Measurements from ENCODE around the gene FYCO1.
A peak's percentile ranks its signal among the peaks of the same experiment; 100 is the strongest.

Gene FYCO1

GRCh38 chr3:45937206-45938042, 58.2 kb downstream of the FYCO1 start:
- H3K23ac ChIP-seq (ENCODE audit: low read length in 2 of 2) = peak overlapping the region in 1 of 2 experiments; percentile 30
- H3K36me3 ChIP-seq (ENCODE audit: control insufficient read depth in 1 of 2, insufficient read depth in 2 of 2, low read depth in 1 of 2, low read length in 2 of 2) = peaks cover 27 to 54% of the 10 kb centered on the region in 2 experiments
- no peak overlapping the region for H2AK5ac ChIP-seq (ENCODE audit: low read length, severe bottlenecking)
- H3K9ac ChIP-seq (ENCODE audit: low read length) = no peak overlapping the region
- no peaks in the 10 kb centered on the region for H3K27me3 ChIP-seq (ENCODE audit: control insufficient read depth in 1 of 2, insufficient read depth in 1 of 2, low read length in 2 of 2)
- DNase-seq = no peak
- H3K27ac ChIP-seq (ENCODE audit: low read length, poor library complexity, severe bottlenecking) = no peak overlapping the region
- no peak overlapping the region for H2BK15ac ChIP-seq (ENCODE audit: low read depth, poor library complexity, severe bottlenecking)
- no peak overlapping the region for H2AFZ ChIP-seq (ENCODE audit: low read depth, low read length)
- no peaks in the 10 kb centered on the region for H3K4me1 ChIP-seq (ENCODE audit: control insufficient read depth, insufficient read depth, low read depth, low read length)
- H3K79me1 ChIP-seq (replicated peaks; ENCODE audit: low read length, poor library complexity, severe bottlenecking) = no peaks in the 10 kb centered on the region
- no peaks in the 10 kb centered on the region for H3K9me3 ChIP-seq (ENCODE audit: control insufficient read depth, low read length)
- no peak overlapping the region for H2BK5ac ChIP-seq (ENCODE audit: low read depth, low read length, poor library complexity, severe bottlenecking)
- H3K4me2 ChIP-seq (ENCODE audit: low read length, poor library complexity, severe bottlenecking) = no peak overlapping the region
- 88% methylated on average over 7 of the region's 8 CpGs for WGBS
- no peak overlapping the region for H4K8ac ChIP-seq (ENCODE audit: low read length)
- H4K91ac ChIP-seq (ENCODE audit: low read length) = no peak overlapping the region
- H3K18ac ChIP-seq (ENCODE audit: low read depth in 1 of 2, low read length in 2 of 2) = no peak overlapping the region
- H3K4me3 ChIP-seq (ENCODE audit: insufficient read depth in 1 of 2, low read depth in 1 of 2, low read length in 2 of 2) = no peak overlapping the region
- H3K4ac ChIP-seq (ENCODE audit: low read depth in 1 of 2, low read length in 2 of 2) = no peak overlapping the region
- H2BK120ac ChIP-seq (ENCODE audit: low read depth, low read length) = no peak overlapping the region
- H2BK12ac ChIP-seq (ENCODE audit: low read length in 2 of 2) = no peak overlapping the region
- H3K14ac ChIP-seq (ENCODE audit: low read length in 2 of 2) = no peak overlapping the region

GRCh38 chr3:45936261-45936660, 59.4 kb downstream of the FYCO1 start:
- H2AK5ac ChIP-seq (ENCODE audit: low read length, severe bottlenecking) = no peak overlapping the region
- H3K36me3 ChIP-seq (ENCODE audit: control insufficient read depth in 1 of 2, insufficient read depth in 2 of 2, low read depth in 1 of 2, low read length in 2 of 2) = peaks cover 32 to 66% of the 10 kb centered on the region in 2 experiments
- H2BK15ac ChIP-seq (ENCODE audit: low read depth, poor library complexity, severe bottlenecking) = no peak overlapping the region
- H3K4ac ChIP-seq (ENCODE audit: low read depth in 1 of 2, low read length in 2 of 2) = no peak overlapping the region
- no peak overlapping the region for H2BK120ac ChIP-seq (ENCODE audit: low read depth, low read length)
- no peaks in the 10 kb centered on the region for H3K79me1 ChIP-seq (replicated peaks; ENCODE audit: low read length, poor library complexity, severe bottlenecking)
- H3K9ac ChIP-seq (ENCODE audit: low read length) = no peak overlapping the region
- H3K27ac ChIP-seq (ENCODE audit: low read length, poor library complexity, severe bottlenecking) = no peak overlapping the region
- no peaks in the 10 kb centered on the region for H3K4me1 ChIP-seq (ENCODE audit: control insufficient read depth, insufficient read depth, low read depth, low read length)
- no peak overlapping the region for H2AFZ ChIP-seq (ENCODE audit: low read depth, low read length)
- no peak overlapping the region for H3K18ac ChIP-seq (ENCODE audit: low read depth in 1 of 2, low read length in 2 of 2)
- no peak overlapping the region for H4K91ac ChIP-seq (ENCODE audit: low read length)
- WGBS = 93% methylated on average over 9 of the region's 9 CpGs
- no peak for DNase-seq
- H3K23ac ChIP-seq (ENCODE audit: low read length in 2 of 2) = no peak overlapping the region
- no peak overlapping the region for H2BK5ac ChIP-seq (ENCODE audit: low read depth, low read length, poor library complexity, severe bottlenecking)
- no peak overlapping the region for H3K4me3 ChIP-seq (ENCODE audit: insufficient read depth in 1 of 2, low read depth in 1 of 2, low read length in 2 of 2)
- H3K27me3 ChIP-seq (ENCODE audit: control insufficient read depth in 1 of 2, insufficient read depth in 1 of 2, low read length in 2 of 2) = no peaks in the 10 kb centered on the region
- no peak overlapping the region for H2BK12ac ChIP-seq (ENCODE audit: low read length in 2 of 2)
- H4K8ac ChIP-seq (ENCODE audit: low read length) = no peak overlapping the region
- no peak overlapping the region for H3K14ac ChIP-seq (ENCODE audit: low read length in 2 of 2)
- H3K4me2 ChIP-seq (ENCODE audit: low read length, poor library complexity, severe bottlenecking) = no peak overlapping the region
- H3K9me3 ChIP-seq (ENCODE audit: control insufficient read depth, low read length) = no peaks in the 10 kb centered on the region

GRCh38 chr3:45933591-45933990, 62.0 kb downstream of the FYCO1 start:
- H3K4me2 ChIP-seq (ENCODE audit: low read length, poor library complexity, severe bottlenecking) = no peak overlapping the region
- H2AFZ ChIP-seq (ENCODE audit: low read depth, low read length) = no peak overlapping the region
- no peak overlapping the region for H4K91ac ChIP-seq (ENCODE audit: low read length)
- H3K9ac ChIP-seq (ENCODE audit: low read length) = no peak overlapping the region
- no peaks in the 10 kb centered on the region for H3K9me3 ChIP-seq (ENCODE audit: control insufficient read depth, low read length)
- H2AK5ac ChIP-seq (ENCODE audit: low read length, severe bottlenecking) = no peak overlapping the region
- H3K27ac ChIP-seq (ENCODE audit: low read length, poor library complexity, severe bottlenecking) = no peak overlapping the region
- peaks cover 49 to 90% of the 10 kb centered on the region in 2 experiments for H3K36me3 ChIP-seq (ENCODE audit: control insufficient read depth in 1 of 2, insufficient read depth in 2 of 2, low read depth in 1 of 2, low read length in 2 of 2)
- no peak for DNase-seq
- H4K8ac ChIP-seq (ENCODE audit: low read length) = no peak overlapping the region
- H3K18ac ChIP-seq (ENCODE audit: low read depth in 1 of 2, low read length in 2 of 2) = no peak overlapping the region
- no peak overlapping the region for H2BK5ac ChIP-seq (ENCODE audit: low read depth, low read length, poor library complexity, severe bottlenecking)
- H3K23ac ChIP-seq (ENCODE audit: low read length in 2 of 2) = no peak overlapping the region
- H3K79me1 ChIP-seq (replicated peaks; ENCODE audit: low read length, poor library complexity, severe bottlenecking) = no peaks in the 10 kb centered on the region
- H2BK15ac ChIP-seq (ENCODE audit: low read depth, poor library complexity, severe bottlenecking) = no peak overlapping the region
- H3K4me1 ChIP-seq (ENCODE audit: control insufficient read depth, insufficient read depth, low read depth, low read length) = no peaks in the 10 kb centered on the region
- no peak overlapping the region for H2BK120ac ChIP-seq (ENCODE audit: low read depth, low read length)
- H3K4ac ChIP-seq (ENCODE audit: low read depth in 1 of 2, low read length in 2 of 2) = no peak overlapping the region
- H3K27me3 ChIP-seq (ENCODE audit: control insufficient read depth in 1 of 2, insufficient read depth in 1 of 2, low read length in 2 of 2) = no peaks in the 10 kb centered on the region
- no peak overlapping the region for H3K4me3 ChIP-seq (ENCODE audit: insufficient read depth in 1 of 2, low read depth in 1 of 2, low read length in 2 of 2)
- no peak overlapping the region for H3K14ac ChIP-seq (ENCODE audit: low read length in 2 of 2)
- 46% methylated on average over 4 of the region's 4 CpGs for WGBS
- no peak overlapping the region for H2BK12ac ChIP-seq (ENCODE audit: low read length in 2 of 2)

DNA sequence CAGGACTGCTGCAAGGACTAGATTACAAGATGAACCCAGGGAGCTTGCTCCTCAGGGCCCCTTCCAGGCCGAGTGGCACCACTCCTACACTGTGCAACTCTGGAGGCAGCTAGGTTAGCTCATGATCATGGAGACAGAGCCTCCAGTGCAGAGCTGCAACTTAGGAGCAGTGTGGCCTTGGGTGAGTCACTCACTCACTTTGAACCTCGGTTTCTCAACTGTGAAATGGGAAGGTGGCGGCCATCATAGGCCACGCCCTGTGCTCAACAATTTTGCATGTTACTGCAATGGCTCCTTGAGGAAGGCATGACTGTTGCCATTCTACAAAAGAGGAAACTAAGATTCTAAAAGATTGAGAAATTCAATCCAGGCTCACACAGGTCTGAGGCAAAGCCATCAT, 63.5 kb downstream of the FYCO1 start:
- H3K79me1 ChIP-seq (replicated peaks; ENCODE audit: low read length, poor library complexity, severe bottlenecking) = no peaks in the 10 kb centered on the region
- H2BK15ac ChIP-seq (ENCODE audit: low read depth, poor library complexity, severe bottlenecking) = no peak overlapping the region
- no peak overlapping the region for H3K4ac ChIP-seq (ENCODE audit: low read depth in 1 of 2, low read length in 2 of 2)
- H4K91ac ChIP-seq (ENCODE audit: low read length) = no peak overlapping the region
- H3K4me3 ChIP-seq (ENCODE audit: insufficient read depth in 1 of 2, low read depth in 1 of 2, low read length in 2 of 2) = no peak overlapping the region
- no peak overlapping the region for H2BK5ac ChIP-seq (ENCODE audit: low read depth, low read length, poor library complexity, severe bottlenecking)
- H3K18ac ChIP-seq (ENCODE audit: low read depth in 1 of 2, low read length in 2 of 2) = no peak overlapping the region
- DNase-seq = no peak
- H3K27ac ChIP-seq (ENCODE audit: low read length, poor library complexity, severe bottlenecking) = no peak overlapping the region
- H3K4me1 ChIP-seq (ENCODE audit: control insufficient read depth, insufficient read depth, low read depth, low read length) = no peaks in the 10 kb centered on the region
- H3K14ac ChIP-seq (ENCODE audit: low read length in 2 of 2) = no peak overlapping the region
- no peaks in the 10 kb centered on the region for H3K27me3 ChIP-seq (ENCODE audit: control insufficient read depth in 1 of 2, insufficient read depth in 1 of 2, low read length in 2 of 2)
- 83% methylated on average over 4 of the region's 4 CpGs for WGBS
- H3K9me3 ChIP-seq (ENCODE audit: control insufficient read depth, low read length) = no peaks in the 10 kb centered on the region
- H2BK120ac ChIP-seq (ENCODE audit: low read depth, low read length) = no peak overlapping the region
- H2AFZ ChIP-seq (ENCODE audit: low read depth, low read length) = no peak overlapping the region
- no peak overlapping the region for H3K23ac ChIP-seq (ENCODE audit: low read length in 2 of 2)
- no peak overlapping the region for H3K4me2 ChIP-seq (ENCODE audit: low read length, poor library complexity, severe bottlenecking)
- no peak overlapping the region for H4K8ac ChIP-seq (ENCODE audit: low read length)
- no peak overlapping the region for H2AK5ac ChIP-seq (ENCODE audit: low read length, severe bottlenecking)
- no peak overlapping the region for H2BK12ac ChIP-seq (ENCODE audit: low read length in 2 of 2)
- peaks cover 47 to 92% of the 10 kb centered on the region in 2 experiments for H3K36me3 ChIP-seq (ENCODE audit: control insufficient read depth in 1 of 2, insufficient read depth in 2 of 2, low read depth in 1 of 2, low read length in 2 of 2)
- no peak overlapping the region for H3K9ac ChIP-seq (ENCODE audit: low read length)

All from mesenchymal stem cell (in vitro differentiated cells and primary cell).